HG03354 (cell line): Measurements from ENCODE around the gene HTR3E.
"Not testable (repeated sequence)": the region's sequence is repeated elsewhere in the genome, so short reads cannot be mapped to it uniquely, and the experiment has no call there.

Source experiments
- ATAC-seq: cut with Tn5 transposase; IDR thresholded peaks from one replicate; pipeline ENCODE4 v1.9.1; 2021; ENCODE audit warnings: mild to moderate bottlenecking; ENCODE audit not compliant: unreplicated experiment, poor library complexity, severe bottlenecking

Gene HTR3E, protein sequence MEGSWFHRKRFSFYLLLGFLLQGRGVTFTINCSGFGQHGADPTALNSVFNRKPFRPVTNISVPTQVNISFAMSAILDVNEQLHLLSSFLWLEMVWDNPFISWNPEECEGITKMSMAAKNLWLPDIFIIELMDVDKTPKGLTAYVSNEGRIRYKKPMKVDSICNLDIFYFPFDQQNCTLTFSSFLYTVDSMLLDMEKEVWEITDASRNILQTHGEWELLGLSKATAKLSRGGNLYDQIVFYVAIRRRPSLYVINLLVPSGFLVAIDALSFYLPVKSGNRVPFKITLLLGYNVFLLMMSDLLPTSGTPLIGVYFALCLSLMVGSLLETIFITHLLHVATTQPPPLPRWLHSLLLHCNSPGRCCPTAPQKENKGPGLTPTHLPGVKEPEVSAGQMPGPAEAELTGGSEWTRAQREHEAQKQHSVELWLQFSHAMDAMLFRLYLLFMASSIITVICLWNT

DNA sequence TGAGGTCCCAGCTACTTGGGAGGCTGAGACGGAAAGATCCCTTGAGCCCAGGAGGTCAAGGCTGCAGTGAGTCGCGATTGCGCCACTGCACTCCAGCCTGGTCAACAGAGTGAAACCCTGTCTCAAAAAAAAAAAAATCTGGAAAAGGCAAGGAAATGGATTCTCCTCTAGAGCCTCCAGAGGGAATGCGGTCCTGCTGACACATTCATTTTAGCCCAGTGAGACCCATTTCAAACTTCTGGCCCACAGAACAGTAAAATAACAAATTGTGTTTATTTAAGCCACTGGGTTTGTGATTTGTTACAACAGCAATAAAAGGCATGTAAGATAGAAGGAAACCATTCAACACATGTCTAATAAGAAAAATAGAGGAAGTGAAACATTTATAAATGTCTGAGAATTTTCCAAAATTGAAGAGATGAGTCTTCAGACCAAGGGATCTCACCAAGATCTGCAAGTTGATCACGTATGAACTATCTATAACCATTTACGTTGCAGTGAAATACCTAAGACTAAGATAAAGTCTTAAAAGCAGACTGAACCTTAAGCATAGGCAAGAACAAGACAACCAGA, at the start of gene HTR3E:
Gene HTR3E (plus strand): TSS at position 254 of the 573 bp plus-strand sequence. CDS start 466 bp downstream, outside the sequence.
- ATAC-seq: no peak

DNA sequence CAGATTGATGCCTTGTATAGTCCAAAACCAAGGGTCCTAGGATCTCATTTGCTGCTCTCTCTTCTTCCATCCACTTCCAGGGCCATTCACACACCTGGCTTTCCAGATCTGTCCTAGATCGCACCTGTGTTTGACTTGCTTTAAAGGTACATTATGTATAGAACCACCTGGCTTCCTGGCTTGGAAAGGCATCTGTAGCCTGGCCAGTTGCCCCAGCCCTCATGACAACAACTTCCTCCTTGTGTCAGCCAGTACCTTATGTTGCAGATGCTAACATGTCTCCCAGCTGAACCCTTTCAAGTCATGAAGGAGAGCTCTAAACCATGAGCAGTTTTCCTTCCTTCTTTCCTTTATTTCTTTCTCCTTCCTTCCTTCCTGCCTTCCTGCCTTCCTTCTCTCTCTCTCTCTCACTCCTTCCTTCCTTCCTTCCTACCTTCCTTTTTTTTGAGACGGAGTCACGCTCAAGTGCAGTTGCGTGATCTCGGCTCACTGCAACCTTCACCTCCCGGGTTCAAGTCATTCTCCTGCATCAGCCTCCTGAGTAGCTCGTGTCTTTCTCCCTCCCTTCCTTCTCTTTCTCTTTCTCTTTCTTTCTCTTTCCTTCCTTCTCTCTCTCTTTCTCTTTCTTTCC, 46.5 kb upstream of the HTR3E start:
- no peak for ATAC-seq

DNA sequence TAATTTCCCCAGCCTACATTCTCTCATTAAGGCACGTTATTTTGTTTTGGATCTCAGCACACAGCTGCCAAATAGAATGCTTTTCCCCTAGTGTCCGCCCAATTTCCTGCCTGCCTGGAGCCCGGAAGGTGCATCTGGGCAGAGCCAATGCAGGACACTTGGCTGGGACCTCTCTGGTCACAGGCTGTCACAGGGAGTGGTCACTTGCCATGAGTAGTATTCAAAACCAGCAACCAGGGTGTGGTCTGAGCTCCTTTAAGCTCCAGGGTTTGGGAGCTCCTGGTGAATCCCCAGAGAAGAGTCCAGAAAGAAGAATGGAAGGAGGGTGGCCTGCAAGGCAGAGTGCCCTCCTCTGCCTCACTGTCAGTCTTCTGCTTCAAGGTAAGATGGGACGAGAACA, 44.1 kb upstream of the HTR3E start, which contains the start of gene HTR3C:
Gene HTR3C (plus strand): TSS at position 281 of the 400 bp plus-strand sequence. CDS start 34 bp downstream, at position 315.
- ATAC-seq: no peak

DNA sequence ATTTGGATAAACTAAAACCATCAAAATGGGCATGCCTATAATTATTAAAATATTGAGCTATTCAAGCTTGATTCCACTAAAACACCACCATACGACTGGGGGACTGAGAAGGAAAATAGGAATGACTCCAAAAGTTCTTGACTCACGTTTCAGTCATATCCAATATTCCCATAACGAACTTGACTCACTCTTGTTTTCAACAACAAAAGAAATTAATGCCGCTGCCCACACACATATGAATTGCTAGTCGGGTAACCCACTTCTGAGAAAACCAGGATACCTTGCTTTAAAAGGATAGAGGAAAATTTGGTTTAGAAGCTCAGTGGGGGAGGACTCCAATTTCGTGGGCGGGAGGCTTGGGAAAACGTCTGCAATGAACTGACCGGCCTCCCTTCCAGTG, 38.8 kb upstream of the HTR3E start:
- no peak for ATAC-seq

DNA sequence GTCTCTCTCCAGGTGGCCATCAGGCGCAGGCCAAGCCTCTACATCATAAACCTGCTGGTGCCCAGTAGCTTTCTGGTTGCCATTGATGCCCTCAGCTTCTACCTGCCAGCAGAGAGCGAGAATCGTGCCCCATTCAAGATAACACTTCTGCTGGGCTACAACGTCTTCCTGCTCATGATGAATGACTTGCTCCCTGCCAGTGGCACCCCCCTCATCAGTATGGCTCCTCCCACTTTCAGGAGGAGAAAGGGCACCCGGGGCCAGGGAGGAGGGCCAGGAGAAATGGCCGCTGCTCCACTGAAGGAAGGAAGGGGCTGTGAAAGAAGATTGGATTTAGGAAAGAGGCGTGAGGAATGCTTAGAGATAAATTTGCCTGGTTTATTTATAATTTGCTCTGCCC, 37.4 kb upstream of the HTR3E start:
- no peak for ATAC-seq

DNA sequence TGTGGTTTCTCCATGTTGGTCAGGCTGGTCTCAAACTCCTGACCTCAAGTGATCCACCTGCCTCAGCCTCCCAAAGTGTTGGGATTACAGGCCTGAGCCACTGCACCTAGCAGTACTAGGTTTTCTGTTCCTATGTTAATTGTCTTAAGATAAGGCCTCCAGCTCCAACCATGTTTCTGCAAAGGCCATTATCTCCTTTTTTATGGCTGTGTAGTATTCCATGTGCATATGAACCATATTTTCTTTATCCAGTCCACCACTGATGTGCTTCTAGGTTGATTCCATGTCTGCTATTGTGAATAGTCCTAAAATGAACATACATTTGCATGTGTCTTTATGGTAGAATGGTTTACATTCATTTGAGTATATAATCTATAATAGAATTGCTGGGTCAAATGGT, 34.2 kb upstream of the HTR3E start:
- ATAC-seq: no peak

DNA sequence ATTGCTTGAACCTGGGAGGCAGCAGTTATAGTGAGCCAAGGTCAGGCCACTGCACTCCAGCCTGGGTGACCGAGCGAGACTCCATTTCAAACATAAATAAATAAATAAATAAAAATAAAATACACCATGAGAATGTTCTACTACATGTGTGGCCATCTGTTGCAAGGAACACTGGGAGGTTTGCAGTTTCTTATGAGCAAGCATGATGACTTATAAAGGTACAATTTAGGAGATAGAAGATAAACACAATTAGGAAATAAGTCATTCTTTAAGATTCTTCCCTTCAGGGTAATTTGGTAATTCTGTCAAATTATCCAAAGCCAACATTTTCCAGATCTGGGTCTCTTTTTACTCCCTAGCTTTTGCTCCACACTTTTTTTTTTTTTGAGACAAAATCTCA, 30.7 kb upstream of the HTR3E start:
- ATAC-seq: no peak

DNA sequence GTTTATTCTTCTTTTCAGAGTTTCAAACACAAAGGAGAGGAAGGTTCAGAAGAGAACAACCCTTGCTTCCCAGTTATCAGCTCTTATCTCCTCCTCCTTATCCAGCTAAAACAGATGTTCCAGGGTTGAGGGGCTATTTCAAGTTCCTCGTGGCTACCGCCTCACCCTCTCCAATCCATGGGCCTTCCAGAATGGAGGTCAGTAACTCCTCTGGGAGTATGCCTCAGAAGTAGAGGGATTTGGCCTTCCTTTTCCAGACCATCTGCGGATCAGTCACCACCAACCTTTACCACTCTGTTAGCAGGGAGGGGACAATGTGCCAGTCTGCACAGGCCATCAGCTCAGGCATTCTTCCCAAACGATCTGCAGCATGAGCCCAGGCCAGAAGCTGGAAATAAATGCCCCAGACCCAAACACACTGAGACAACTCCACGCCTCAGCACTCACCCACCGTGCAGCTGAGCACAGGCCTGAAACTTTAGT, 29.2 kb upstream of the HTR3E start:
- ATAC-seq: no peak

DNA sequence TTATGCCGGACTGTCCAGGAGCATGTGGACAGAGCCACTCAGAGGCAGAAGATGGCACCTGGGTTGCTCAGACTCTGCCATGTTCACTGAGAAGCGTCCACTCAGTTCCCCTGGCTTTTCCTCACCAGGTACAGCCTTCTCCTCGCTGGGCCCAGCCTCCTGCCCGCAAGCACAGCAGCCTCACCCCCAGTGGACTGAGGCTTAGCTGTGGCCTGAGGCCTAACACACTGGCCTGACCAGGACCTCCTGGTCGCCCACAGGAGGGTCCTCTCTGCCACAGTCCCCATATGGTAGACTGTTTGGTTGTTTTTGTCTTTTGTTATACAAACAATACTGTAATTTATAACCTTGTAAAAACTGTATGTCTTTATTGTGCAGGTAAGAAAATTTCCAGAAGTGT, 28.5 kb upstream of the HTR3E start:
- ATAC-seq: no peak

DNA sequence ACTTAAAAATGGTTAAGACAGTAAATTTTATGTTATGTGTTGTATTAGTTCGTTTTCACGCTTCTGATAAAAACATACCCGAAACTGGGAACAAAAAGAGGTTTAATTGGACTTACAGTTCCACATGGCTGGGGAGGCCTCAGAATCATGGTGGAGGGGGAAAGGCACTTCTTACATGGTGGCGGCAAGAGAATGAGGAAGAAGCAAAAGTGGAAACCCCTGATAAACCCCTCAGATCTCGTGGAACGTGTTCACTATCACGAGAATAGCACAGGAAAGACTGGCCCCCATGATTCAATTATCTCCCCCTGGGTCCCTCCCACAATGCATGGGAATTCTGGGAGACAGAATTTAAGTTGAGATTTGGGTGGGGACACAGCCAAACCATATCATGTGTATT, 25.7 kb upstream of the HTR3E start:
- not testable (repeated sequence) for ATAC-seq

DNA sequence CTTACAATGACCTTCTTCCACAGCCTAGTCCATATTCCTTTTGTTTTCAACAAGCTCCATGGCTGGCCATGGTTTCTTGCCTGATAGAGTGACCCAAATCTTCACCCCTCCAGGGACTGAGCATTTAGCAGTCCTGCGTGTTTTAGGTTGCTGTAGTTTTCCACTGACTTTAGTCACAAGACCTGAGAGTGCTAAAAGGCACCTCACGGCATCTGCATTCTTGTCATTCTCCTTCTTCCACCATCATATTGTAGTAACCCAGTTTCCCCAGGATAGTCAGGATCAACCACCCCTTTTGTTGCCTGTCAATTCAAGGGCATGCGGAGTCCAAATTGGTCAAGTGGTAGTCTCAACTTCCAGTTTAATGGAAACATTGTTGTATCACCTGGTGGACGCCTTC, 23.2 kb upstream of the HTR3E start:
- no peak for ATAC-seq

DNA sequence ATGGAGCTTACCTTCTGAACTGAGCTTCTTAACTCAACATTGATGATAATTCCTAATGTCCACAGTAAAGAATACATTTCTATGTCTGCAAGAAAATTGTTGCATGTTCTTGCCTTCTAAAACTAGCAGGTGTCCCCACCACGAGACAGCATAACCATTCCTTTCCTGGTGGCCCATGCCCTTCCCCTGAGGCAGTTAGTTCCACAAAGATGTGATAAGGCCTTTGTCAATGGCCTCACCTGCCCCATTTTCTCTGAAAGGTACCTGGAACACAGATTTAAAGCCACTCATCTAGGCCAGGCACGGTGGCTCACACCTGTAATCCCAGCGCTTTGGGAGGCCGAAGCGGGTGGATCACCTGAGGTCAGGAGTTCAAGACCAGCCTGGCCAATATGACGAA, 21.0 kb upstream of the HTR3E start:
- ATAC-seq: no peak

DNA sequence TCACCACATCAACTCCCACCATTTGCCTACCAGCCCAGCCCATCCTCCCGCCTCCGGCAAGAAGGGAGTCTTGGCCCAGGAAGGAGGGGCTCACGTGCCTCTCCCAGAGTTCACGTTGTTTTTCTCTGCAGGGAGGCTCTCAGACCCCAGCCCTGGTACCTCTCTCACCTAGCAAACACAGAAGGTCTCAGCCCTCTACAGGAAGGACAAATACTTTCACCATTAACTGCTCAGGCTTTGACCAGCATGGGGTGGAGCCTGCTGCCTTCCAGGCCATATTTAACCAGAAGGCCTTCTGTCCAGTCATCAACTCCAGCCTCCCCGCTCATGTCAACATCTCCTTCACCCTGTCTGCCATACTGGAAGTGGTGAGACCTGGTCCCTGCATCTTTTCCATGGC, 19.0 kb upstream of the HTR3E start:
- no peak for ATAC-seq

DNA sequence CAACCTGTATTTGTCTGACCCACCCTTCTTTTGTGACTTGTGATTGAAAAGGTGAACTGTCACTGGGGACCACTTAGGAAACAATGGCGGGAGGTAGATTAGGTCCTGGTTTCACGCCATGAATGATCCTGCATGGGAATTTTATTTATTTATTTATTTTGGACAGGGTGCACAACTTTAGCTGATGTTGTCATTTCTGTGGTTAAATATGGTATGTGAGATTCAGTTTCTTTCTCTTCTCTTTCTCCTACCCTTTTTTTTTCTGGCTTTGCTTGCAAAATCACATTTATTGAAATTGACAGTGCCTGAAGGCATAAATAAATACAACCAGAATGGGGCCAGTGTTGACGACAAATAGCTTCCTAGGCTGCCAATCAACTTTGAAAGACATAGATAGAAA, 18.0 kb upstream of the HTR3E start:
- no peak for ATAC-seq

DNA sequence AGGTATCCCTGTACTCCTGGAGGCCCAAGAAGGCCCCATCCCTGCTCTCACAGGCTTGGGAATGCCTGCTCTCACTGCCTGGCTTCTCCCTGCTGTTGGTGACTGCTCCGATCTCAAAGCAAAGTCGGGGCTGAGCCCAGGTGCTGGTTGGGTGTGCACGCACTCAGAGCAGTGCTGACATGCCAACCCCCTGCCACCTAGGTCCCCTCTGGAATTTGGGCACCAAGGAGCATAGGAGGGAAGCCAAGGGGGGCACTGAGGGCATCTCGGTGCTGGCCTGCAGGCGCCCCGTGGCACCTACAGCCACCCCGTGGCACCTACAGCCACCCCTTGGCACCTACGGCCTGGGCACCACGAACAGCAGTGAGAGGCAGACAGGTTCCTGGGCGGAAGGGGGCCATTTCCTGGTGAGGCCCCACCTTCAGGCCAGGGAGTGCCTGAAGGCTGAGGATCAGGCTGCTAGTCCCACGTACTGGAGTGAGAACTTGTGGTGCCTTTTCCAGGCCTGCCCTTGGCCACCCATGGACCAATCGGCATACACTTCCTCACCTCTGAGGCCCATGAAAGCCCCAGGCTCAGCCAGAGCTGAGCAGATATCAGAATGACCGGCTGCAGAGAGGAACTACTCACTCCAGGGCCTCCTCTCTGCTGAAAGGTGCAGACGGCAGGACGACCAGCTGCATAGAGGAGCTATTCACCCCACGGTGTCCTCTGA, 15.6 kb upstream of the HTR3E start:
- no peak for ATAC-seq

DNA sequence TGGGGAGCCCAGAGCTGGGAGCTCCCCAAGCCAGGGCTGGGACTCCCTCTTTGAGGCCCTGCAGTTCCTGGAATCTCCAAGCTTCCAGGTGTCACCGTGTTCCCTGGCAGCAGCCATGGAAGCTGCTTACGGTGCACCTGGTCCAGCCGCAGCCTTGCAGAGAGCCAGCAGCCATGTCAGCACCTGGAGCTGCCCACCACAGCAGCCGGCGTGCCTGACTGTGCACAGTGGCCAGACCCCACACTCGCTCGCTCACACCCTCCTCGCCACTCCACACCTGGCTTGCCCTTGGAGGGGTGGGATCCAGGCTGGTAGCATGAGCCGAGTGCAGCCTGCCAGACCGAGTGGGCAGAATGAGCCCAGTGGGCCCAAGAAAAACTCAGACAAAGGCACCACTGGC, 14.8 kb upstream of the HTR3E start:
- ATAC-seq: no peak

DNA sequence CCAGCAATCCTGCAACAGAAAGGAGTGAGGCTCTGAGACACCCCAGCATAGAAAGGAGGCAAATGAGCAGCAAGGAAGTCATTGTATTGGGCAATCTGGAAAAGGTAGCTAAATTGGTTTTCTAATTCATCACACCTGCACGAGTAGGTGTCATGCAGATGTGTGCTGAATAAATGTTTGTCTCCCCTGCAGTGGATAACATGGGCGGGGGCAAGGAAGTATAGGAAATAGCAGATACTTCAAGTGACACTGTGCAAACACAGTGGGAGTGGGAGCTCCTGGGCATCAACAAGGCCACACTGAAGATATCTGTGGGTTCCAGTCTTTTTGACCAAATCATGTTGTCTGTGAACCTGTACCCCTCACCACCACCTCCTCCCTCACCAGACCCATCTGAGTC, 14.4 kb upstream of the HTR3E start:
- no peak for ATAC-seq

DNA sequence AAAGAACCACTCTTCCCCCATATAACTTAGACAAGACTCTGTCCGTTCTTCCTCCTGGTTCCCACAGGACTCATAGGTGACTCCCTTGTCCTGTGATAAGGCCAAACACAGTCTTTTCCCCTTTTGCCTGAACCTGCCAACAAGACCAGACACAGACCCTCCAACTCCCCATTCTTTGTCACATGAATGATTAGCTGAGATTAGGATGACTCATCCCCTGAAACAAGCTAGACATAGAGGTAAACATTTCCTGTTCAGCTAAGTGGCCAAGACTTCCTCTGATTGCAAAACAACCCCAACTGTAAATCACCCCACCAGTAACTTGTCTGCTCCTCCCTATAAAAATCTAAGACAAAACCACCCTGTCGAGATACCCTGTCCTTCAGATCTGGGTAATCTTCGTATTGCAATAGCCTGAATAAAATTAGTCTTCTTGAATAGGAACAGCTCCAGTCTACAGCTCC, 11.4 kb upstream of the HTR3E start:
- ATAC-seq: no peak

DNA sequence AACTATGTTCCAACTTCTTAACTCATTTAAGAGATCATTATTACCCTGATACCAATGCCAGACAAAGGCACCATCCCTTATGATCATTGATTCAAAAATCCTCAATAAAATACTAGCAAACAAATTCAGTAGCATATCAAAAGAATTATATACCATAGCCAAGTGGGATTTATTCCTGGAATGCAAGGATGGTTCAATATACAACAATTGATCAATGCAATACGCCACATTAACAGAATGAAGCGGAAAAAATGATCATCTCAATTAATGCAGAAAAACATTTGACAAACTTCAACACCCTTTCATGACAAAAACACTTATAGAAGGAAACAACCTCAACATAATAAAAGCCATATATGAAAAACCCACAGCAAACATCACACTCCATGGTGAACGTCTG, 4.7 kb upstream of the HTR3E start:
- ATAC-seq: no peak

DNA sequence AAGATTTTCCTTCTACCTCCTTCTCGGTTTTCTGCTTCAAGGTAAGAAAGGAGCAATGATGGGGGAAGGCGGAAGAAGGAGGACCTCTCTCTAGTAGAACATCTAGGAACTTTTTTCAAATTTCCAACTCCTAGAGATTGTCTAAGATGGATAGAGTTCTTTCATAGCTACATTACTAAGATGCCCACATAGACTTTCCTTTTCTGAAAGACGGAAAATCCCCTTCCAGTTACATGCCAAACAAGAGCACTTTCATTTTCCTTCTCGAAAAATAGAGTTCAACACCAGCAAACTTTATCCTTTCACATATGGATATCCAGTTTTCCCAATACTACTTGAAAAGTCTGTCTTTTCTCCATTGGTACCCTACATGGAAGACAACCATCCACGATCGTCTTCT, 692 bp downstream of the HTR3E start:
- no peak for ATAC-seq
